Measurements from ENCODE around the gene SHROOM2.

The SHROOM2 gene

DNA sequence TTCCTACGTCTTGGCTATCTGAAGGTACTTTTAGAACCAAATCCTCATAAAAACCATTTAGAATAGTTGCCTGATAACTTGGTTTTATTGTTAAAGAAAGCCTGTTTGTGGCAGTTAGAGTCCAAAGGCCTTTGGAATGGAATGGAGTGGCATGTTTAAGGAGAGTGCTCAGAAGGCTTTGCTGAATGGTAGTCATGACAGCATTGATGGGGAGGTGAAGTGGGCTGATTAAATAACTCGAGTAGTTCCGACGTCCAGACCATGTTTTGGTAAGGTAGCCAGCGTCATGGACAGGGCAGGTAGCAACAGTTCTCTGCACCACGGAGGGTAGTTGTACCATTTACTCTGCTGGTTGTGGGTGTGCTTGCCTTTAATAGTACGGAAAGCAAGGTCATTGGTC lies 94.6 kb downstream of the SHROOM2 start (continued):
- no peak for TF ChIP-seq ZNF530 (tag by site-specific recombination; IDR thresholded peaks at IDR 0.05; ENCODE audit: low read depth)
- TF ChIP-seq ZNF654 (tag by site-specific recombination; IDR thresholded peaks at IDR 0.05; ENCODE audit: low read depth), result no peak
- TF ChIP-seq, protein P1, sequence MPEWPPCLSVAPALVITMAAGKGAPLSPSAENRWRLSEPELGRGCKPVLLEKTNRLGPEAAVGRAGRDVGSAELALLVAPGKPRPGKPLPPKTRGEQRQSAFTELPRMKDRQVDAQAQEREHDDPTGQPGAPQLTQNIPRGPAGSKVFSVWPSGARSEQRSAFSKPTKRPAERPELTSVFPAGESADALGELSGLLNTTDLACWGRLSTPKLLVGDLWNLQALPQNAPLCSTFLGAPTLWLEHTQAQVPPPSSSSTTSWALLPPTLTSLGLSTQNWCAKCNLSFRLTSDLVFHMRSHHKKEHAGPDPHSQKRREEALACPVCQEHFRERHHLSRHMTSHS (tag by site-specific recombination; IDR thresholded peaks at IDR 0.05), result no peak

DNA sequence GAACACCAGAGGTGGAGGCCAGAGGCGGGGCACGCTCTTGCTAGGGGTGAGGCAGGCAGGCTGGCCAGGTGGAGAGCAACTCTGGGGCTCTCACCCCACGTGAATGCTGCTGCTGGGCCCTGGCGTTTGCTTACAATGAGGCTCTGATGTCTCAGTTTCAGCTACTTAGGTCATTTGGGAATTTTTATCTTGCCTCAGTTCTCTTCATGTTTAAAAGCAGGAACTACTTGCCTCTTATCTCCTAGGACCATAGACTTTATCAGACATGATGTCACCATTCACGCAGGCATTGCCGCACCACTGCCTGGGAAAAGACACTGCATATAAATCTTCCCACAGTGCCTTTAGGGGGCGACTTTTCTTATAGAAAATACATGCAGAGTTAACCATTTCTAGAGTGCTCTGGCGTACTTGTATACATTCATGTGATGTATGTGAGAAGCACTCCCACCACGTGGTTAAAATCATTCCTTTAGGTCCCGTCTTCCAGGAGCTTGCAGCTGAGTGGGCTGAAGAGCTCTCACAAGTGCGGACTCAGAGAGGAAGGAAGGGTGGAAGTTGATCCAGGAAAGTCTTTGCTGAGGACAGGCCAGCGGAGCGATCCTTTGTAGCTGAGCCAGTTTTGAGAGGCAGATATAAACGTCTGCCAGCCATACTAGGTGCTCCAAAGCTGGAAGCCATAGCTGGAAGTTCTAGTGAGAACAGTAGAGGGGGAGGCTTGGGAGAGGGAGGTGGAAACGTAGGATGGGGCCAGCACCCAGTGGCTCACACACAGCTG lies 96.6 kb downstream of the SHROOM2 start:
- TF ChIP-seq TCF7L2 (IDR thresholded peaks at IDR 0.05; ENCODE audit: borderline replicate concordance, low read depth, low read length) (peak; percentile 58; the same call in 1 of the 2 replicates), ZNF530 (tag by site-specific recombination; IDR thresholded peaks at IDR 0.05; ENCODE audit: low read depth) (no peak), ZNF585B (tag by site-specific recombination; IDR thresholded peaks at IDR 0.05) (no peak), ZNF335 (tag by site-specific recombination; conservative IDR thresholded peaks at IDR 0.05) (no peak), SETDB1 (IDR thresholded peaks at IDR 0.05; ENCODE audit: insufficient read length, low read length) (no peak), ZNF777 (tag by site-specific recombination; IDR thresholded peaks at IDR 0.05; ENCODE audit: borderline replicate concordance) (no peak), SCRT2 (tag by site-specific recombination; IDR thresholded peaks at IDR 0.05) (no peak), ZNF548 (tag by site-specific recombination; IDR thresholded peaks at IDR 0.05) (no peak), KLF1 (tag by site-specific recombination; IDR thresholded peaks at IDR 0.05) (no peak), ZBTB20 (tag by site-specific recombination; IDR thresholded peaks at IDR 0.05) (no peak), TRIM28 (IDR thresholded peaks at IDR 0.05; ENCODE audit: borderline replicate concordance, low read length) (peak; percentile 66; the same call in 1 of the 2 replicates)
- TF ChIP-seq, protein P2, sequence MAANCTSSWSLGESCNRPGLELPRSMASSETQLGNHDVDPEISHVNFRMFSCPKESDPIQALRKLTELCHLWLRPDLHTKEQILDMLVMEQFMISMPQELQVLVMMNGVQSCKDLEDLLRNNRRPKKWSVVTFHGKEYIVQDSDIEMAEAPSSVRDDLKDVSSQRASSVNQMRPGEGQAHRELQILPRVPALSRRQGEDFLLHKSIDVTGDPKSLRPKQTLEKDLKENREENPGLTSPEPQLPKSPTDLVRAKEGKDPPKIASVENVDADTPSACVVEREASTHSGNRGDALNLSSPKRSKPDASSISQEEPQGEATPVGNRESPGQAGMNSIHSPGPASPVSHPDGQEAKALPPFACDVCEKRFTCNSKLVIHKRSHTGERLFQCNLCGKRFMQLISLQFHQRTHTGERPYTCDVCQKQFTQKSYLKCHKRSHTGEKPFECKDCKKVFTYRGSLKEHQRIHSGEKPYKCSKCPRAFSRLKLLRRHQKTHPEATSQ (tag by site-specific recombination; IDR thresholded peaks at IDR 0.05), result no peak
- TF ChIP-seq, protein P3, sequence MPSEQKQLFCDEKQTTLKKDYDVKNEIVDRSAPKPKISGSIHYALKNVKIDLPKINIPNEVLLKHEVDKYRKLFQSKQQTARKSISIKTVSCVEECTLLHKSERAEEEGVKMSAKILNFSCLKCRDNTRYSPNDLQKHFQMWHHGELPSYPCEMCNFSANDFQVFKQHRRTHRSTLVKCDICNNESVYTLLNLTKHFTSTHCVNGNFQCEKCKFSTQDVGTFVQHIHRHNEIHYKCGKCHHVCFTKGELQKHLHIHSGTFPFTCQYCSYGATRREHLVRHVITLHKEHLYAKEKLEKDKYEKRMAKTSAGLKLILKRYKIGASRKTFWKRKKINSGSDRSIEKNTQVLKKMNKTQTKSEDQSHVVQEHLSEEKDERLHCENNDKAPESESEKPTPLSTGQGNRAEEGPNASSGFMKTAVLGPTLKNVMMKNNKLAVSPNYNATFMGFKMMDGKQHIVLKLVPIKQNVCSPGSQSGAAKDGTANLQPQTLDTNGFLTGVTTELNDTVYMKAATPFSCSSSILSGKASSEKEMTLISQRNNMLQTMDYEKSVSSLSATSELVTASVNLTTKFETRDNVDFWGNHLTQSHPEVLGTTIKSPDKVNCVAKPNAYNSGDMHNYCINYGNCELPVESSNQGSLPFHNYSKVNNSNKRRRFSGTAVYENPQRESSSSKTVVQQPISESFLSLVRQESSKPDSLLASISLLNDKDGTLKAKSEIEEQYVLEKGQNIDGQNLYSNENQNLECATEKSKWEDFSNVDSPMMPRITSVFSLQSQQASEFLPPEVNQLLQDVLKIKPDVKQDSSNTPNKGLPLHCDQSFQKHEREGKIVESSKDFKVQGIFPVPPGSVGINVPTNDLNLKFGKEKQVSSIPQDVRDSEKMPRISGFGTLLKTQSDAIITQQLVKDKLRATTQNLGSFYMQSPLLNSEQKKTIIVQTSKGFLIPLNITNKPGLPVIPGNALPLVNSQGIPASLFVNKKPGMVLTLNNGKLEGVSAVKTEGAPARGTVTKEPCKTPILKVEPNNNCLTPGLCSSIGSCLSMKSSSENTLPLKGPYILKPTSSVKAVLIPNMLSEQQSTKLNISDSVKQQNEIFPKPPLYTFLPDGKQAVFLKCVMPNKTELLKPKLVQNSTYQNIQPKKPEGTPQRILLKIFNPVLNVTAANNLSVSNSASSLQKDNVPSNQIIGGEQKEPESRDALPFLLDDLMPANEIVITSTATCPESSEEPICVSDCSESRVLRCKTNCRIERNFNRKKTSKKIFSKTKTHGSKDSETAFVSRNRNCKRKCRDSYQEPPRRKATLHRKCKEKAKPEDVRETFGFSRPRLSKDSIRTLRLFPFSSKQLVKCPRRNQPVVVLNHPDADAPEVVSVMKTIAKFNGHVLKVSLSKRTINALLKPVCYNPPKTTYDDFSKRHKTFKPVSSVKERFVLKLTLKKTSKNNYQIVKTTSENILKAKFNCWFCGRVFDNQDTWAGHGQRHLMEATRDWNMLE (tag by site-specific recombination; conservative IDR thresholded peaks at IDR 0.05; ENCODE audit: low read depth), result no peak
- TF ChIP-seq, protein P4, sequence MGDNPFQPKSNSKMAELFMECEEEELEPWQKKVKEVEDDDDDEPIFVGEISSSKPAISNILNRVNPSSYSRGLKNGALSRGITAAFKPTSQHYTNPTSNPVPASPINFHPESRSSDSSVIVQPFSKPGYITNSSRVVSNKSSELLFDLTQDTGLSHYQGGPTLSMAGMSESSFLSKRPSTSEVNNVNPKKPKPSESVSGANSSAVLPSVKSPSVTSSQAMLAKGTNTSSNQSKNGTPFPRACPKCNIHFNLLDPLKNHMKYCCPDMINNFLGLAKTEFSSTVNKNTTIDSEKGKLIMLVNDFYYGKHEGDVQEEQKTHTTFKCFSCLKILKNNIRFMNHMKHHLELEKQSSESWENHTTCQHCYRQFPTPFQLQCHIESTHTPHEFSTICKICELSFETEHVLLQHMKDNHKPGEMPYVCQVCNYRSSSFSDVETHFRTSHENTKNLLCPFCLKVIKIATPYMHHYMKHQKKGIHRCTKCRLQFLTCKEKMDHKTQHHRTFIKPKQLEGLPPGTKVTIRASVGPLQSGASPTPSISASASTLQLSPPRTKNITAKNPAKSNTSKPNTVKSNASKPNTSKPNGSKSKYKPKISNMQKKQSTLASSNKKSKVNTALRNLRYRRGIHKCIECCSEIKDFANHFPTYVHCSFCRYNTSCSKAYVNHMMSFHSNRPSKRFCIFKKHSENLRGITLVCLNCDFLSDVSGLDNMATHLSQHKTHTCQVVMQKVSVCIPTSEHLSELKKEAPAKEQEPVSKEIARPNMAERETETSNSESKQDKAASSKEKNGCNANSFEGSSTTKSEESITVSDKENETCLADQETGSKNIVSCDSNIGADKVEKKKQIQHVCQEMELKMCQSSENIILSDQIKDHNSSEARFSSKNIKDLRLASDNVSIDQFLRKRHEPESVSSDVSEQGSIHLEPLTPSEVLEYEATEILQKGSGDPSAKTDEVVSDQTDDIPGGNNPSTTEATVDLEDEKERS (tag by site-specific recombination; IDR thresholded peaks at IDR 0.05), result no peak
- TF ChIP-seq, protein P5, sequence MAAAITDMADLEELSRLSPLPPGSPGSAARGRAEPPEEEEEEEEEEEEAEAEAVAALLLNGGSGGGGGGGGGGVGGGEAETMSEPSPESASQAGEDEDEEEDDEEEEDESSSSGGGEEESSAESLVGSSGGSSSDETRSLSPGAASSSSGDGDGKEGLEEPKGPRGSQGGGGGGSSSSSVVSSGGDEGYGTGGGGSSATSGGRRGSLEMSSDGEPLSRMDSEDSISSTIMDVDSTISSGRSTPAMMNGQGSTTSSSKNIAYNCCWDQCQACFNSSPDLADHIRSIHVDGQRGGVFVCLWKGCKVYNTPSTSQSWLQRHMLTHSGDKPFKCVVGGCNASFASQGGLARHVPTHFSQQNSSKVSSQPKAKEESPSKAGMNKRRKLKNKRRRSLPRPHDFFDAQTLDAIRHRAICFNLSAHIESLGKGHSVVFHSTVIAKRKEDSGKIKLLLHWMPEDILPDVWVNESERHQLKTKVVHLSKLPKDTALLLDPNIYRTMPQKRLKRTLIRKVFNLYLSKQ (tag by site-specific recombination; IDR thresholded peaks at IDR 0.05; ENCODE audit: borderline replicate concordance), result no peak
- POLR2A ChIA-PET, result no interaction called here

More for the DNA sequence above, 96.6 kb downstream of the SHROOM2 start:
- Histone ChIP-seq H3K4me1 (ENCODE audit: control insufficient read depth, insufficient read depth, low read length) (no peaks in the 10 kb centered on the region), H3K36me3 (ENCODE audit: control insufficient read depth in 2 of 2, insufficient read depth in 1 of 2, low read length in 2 of 2) (peaks cover 0 to 3% of the 10 kb centered on the region in 2 experiments; a peak in 1 of 3 replicates), H3K9me3 (ENCODE audit: control insufficient read depth, insufficient read depth, low read depth, low read length) (no peaks in the 10 kb centered on the region), H3K27ac (ENCODE audit: extremely low read depth, low read depth, low read length) (no peak overlapping the region), H3K4me3 (ENCODE audit: low read depth, low read length) (no peak overlapping the region)
- CTCF ChIA-PET, result interaction anchor here (0.5 to 0.8 kb wide), 4 partner anchors 10 to 84 kb away, joined by 3 to 5 read pairs (median 3); no protein-coding TSS in a partner anchor

Data from HEK293 (cell line).